SK-N-MC (cell line): ENCODE measurements around the gene MMP15.

Source experiments
- EZH2 ChIP-seq: fragments of 200-600 bp; sonication (generic); IDR thresholded peaks from one replicate; pipeline ENCODE4 v1.6.1; 2017; ENCODE audit warnings: antibody characterized with exemption
- POLR2AphosphoS5 ChIP-seq: IDR thresholded peaks from 2 replicates; pipeline ENCODE4 v1.6.1; 2012; ENCODE audit warnings: mild to moderate bottlenecking, low read depth, low read length, borderline replicate concordance

GRCh38 chr16:58076514-58076913 lies 51.0 kb downstream of the MMP15 start:
- no peak for TF ChIP-seq POLR2AphosphoS5
- no peak for TF ChIP-seq EZH2
